NOMO-1 treated with dmso at 0.1 percent for 144 hours (cell line): ENCODE measurements around the gene KIF1C.

Experiments used
- DNase-seq: peaks from one replicate; lab custom pipeline; 2025; ENCODE audit not compliant: unreplicated experiment; lab: John Stamatoyannopoulos, UW

KIF1C gene

GRCh38 chr17:4968486-4969046 lies 29.2 kb upstream of the KIF1C start:
- no peak for DNase-seq

DNA sequence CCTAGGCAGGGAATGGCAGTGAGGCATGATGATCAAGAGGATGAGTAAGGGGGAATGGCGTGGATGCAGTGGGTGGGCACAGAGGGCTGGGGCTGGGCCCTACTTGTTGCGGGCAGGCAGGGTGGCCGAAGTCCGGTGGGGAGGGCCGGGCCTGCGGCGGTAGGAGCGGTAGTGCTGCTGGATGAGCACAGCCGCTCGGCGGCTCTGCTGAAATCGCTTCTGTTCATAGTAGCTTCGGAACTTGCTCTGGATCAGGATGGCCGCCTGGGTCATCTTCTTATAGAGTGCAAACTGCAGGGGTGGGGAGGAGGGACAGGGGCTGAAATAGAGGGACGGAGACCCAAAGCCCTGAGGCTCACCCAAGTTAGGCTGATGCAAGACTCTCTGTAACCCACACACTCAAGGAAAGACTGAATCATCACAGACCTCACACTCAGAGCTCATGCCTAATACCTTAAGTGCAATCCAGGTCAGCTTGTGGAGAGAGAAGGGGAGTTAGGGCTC lies 28.7 kb upstream of the KIF1C start:
- no peak for DNase-seq

- DNase-seq: no peak
Observed at GRCh38 chr17:4969551-4970173, 28.1 kb upstream of the KIF1C start.

- no peak for DNase-seq
Observed at GRCh38 chr17:4970273-4970672, 27.5 kb upstream of the KIF1C start.

GRCh38 chr17:4971826-4972225 lies 25.9 kb upstream of the KIF1C start:
- no peak for DNase-seq

GRCh38 chr17:4972322-4972721 lies 25.4 kb upstream of the KIF1C start:
- no peak for DNase-seq

DNA sequence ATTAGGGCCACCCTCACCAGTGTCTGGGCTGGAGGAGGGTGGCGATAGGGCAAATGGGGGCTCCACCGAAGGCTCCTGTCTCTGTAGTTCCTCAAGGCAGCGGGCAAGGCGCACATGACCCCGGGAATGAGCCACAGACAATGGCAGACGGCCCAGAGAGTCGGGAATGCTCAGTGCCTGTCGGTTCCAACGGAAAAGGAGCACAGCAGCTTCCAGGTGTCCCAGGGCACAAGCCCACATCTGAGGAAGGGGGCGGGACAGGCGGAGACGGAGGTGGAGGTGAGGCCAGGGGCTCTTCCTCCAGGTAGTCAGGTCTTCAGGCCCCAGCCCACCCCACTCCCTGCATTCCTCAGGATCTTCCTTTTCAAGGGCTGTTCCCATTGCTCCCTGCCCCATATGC lies 25.0 kb upstream of the KIF1C start:
- no peak for DNase-seq

DNA sequence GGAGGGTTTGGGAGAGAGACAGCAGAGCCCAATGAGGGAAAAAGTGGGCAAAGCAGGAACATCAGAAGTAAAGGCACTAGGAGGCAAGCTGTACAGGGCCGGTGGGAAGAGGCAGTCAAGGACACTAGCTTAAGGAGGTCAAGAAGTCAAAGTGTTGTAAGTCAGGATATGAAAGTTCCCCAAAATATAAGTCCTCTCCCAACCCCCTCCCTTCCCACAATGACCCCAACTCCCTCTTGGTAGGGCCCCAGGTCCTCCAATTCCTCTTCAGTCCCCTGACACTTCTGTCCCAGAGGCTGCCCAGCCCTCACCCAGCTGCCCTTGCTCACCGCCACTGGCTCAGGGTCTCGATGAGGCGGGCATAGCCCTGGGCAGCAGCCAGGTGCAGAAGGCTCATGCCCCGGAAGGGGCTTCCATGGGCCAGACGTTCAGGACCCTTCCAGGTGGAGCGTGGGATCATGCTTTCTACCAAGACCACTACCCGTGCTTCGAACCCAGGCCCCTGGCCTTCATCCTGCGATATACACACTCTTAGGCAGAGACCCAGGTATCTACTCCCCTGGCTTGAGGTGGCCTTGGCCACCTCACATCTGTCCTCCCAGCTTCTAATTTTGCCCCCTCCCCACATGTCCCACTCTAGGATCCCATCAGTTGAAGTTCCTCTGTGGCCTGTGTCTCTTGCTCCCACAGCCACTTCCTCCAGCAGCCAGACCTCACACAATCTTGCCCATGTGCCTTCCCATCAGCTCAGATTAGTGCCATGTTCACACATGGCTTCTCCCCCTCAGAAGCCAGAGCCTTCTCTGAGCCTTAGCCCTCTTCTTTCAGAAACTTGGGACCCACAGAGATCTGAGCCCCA lies 24.3 kb upstream of the KIF1C start:
- no peak for DNase-seq

- DNase-seq: no peak
Observed at GRCh38 chr17:4974115-4974670, 23.6 kb upstream of the KIF1C start.

- peak; percentile 60 for DNase-seq
Observed at GRCh38 chr17:4978726-4979125, 19.0 kb upstream of the KIF1C start.

DNA sequence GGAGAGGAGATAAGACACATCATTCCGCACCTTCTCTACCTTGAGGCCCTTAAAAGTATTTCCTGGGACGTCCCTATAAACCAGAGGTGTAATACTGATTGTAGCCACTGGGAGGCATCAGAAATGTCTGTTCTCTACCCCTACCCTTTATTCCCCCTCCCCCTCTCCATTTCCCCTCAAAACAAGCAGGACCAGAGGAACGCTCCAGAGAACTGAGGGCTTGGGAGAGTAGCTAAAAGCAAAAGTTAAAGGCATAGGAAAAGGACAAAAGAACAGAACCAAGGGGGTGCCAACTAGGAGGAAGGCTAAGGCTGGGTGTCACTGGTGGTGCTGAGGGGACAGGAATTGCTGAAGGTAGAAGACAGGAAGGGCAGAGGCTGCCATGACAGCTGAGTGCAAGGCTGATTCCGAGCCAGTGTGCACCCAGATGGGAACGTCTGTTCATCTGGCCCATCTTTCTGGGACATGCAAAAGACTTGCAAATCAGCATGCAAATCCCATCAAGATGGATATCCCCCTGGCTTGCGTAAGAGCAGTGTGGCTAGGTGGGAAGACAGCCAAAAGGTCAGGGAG lies 17.0 kb upstream of the KIF1C start:
- no peak for DNase-seq

DNA sequence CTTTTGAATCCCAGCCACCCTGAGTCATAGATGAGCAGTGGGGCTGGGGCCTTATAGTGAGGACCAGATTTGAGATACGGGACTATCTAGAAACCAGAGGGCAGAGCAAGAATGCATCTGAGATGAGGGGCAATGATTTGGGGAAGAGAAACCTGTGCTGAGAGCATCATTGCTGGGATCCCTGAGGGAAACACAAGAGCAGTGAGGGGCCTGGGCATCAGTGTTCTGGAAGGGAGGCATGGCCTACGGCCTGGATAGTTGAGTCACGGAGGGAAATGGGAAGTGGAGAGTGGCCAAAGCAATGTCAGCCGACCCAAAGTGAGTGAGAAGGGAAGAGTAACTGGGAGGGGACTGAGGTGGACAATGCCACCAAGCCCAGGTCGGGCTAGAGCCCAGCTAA lies 15.4 kb upstream of the KIF1C start:
- DNase-seq: no peak

DNA sequence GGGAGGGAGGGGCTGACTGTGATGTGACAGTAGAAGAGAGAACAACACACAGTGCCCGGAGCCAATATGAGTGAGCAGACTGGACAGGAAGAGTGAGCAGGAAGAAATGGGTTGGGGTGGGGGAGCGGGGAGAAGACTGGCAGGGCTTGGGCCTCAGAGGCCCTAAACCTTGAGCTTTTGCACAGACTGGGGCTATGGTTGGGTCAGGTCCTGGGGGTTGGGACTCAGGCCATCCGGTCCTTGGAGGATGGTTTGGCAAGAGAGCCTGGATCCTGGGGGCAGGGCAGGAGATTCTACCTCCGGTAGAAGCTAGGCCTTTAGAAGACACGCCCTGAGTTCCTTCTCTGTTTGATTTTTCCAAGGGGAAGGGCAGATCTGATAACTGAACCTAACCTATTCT lies 11.3 kb upstream of the KIF1C start:
- DNase-seq: no peak

DNA sequence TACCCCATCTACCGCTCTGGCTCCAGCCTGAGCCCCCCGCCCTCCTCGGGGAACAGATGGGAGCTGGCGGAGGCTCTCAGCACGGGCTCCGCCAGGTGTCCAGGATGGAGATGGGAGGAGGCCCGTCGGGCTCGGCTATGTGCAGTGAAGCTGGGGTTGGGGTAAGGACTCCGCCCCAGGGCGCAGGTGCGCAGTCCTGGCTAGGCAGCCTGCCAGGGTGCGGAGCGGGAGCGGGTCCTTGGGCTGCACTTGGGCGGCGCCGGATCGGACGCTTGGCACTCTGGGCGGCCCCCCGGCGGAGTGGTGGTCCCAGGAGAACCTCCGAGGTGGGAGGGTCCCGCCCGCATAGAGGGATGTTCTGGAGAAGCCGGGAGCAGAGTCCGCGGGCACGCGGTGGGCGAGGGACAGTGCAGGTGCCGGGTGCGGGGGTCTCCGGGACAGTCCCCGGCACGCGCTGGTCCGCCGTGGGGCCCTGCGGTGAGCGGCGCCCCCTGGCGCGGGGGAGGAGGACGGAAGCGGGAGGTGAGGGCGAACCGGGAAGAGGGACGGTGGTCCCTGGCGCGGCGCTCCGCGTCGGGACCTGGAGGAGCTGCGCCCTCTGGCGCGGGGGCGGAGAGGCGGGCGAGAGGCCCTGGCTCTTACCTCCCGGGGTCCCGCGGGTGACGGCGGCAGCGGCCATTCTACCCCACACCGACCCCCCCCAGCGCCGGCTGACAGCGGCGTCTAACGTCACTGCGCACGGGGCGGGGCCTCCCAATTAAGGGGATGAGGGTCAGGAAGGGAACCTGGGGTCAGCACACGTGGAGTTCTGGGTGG lies 10.6 kb upstream of the KIF1C start, which contains the start of gene CAMTA2:
CAMTA2 (minus strand) TSS at position 725 of the 816 bp plus-strand sequence. CDS start 1,453 bp downstream, outside the sequence.
- DNase-seq: peak; percentile 72

DNA sequence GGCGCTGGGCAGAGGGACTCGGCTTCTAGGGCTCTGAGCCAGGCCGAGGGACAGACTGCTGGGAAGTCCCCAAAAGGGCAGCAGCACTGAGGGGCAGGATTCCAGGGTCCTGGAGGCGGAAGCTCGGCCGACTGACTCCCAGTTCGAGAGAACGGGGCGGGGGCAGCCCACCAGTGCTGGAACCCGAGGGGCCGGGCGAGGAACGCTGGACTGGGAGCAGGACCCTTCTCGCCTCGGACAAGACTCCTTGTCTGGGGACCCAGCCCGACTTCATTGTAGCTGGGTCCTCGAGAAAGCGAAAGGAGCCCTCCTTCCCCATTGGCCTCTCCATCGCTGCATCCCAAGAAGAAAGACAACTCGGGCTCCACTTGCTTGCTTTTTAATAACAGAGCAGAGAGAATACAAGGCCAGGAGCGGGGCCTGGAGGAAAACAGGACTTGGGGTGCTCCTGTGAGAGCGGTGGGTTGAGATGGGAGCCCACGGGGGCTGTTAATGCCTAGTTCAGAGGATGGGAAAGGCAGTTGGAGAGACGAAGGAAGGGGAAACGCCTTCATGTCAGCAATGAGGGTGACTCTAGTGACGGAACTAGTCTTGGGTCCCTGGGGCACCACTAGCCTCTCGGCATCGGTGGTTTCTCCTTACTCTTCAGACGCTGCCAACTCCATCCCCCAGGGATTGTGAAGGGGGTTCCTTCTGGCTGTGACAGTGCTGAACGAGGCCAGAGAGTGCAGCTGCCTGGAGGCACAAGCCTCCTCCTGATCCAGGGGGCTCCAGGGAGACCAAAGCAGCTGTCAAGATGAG lies 9.8 kb upstream of the KIF1C start:
- DNase-seq: no peak

- no peak for DNase-seq
Observed at GRCh38 chr17:4994081-4994595, 3.6 kb upstream of the KIF1C start.

DNA sequence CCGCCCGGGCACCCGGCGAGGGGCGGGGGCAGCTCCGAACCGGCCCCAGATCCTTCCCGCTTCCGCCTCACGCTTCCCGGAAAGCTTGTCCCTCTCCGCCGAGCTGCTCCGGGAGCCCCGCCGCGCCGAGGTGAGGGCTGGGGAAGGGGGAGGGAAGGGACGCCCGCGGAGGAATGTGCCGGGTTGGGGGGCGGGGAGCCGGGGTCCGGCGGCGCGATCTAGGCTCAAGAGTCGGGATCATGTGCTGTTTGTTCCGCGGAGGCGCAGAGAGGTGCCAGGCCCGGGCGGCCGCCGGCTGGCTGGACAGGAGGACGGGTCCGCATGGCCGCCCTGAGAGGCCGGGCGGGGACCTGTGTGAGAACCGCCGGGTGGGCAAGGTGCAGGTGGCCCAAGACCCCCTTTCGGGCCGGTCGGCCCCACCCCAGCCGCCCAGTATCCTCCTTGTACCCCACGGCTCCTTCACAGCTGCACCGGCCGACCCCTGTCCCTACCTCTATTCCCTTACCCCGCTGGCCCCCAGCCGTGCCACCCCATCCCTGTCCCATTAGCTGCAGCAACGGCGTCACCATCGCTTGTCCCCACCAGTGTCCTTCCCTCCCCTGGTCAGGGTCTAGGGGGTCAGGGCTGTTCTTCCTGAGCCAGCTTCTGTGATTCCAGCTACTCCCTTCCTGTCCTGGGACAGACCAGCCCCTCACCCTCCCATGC lies 429 bp downstream of the KIF1C start:
- DNase-seq: no peak

- no peak for DNase-seq
Observed at GRCh38 chr17:4998732-4999429, 1.1 kb downstream of the KIF1C start.
